Measurements from ENCODE around the gene RFPL4AL1. TPM values are rescaled to one million over a fixed set of nuclear protein-coding genes. Genes with fewer than 3 reads are reported as not detected.

Gene RFPL4AL1
- total RNA-seq, 1 experiment from 2014 or later = not detected

DNA sequence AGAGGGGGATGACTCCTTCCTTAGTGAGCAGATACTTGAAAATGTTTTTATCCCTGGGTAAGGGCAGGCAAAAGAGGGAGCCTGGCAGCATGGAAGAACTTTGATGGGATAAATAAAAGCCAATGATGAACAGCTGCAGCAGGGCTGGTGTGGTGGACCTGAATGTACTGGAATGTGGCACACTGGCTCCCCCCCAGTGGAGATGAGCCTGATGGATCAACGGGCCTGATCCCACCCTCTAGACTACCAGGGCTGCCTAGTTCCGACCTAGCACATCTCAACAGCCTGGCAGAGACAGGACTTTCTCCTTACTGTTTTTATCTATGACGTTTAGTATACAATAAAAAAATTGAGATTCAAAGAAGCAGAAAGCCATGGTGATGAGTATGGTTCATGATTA, 42.4 kb downstream of the RFPL4AL1 start:
- Histone ChIP-seq H2BK5ac (ENCODE audit: insufficient read length, low read length) (no peak overlapping the region), H3K9ac (ENCODE audit: extremely low read depth, insufficient read length, low read length) (no peak overlapping the region), H3K27me3 (ENCODE audit: insufficient read depth, low read length) (no peaks in the 10 kb centered on the region; the same call in 1 of the 2 replicates), H2BK15ac (ENCODE audit: low read depth, low read length) (no peak overlapping the region), H3K23me2 (ENCODE audit: insufficient read length, low read depth, low read length, poor library complexity, severe bottlenecking) (no peaks in the 10 kb centered on the region), H3K9me3 (ENCODE audit: control insufficient read depth, low read depth, low read length) (peaks cover 98% of the 10 kb centered on the region), H3K23ac (ENCODE audit: insufficient read length, low read depth, low read length) (no peak overlapping the region), H2BK120ac (ENCODE audit: low read depth, low read length, poor library complexity, severe bottlenecking) (no peak overlapping the region), H2AK5ac (ENCODE audit: insufficient read length, low read length) (no peak overlapping the region), H2BK12ac (ENCODE audit: insufficient read length, low read depth, low read length) (no peak overlapping the region), H3T11ph (ENCODE audit: low read length) (no peak overlapping the region), H3K4ac (ENCODE audit: low read depth, low read length) (no peak overlapping the region), H3K56ac (ENCODE audit: insufficient read length, low read depth, low read length) (no peak overlapping the region), H3K4me1 (ENCODE audit: insufficient read depth, low read length) (no peaks in the 10 kb centered on the region), H3K18ac (ENCODE audit: insufficient read length, low read depth, low read length) (no peak overlapping the region), H4K91ac (ENCODE audit: insufficient read length, low read depth, low read length) (no peak overlapping the region), H2AFZ (ENCODE audit: low read length) (no peak overlapping the region), H3K14ac (ENCODE audit: insufficient read depth, low read length) (no peak overlapping the region), H3K79me1 (ENCODE audit: insufficient read depth, low read depth, low read length, poor library complexity, severe bottlenecking) (no peaks in the 10 kb centered on the region), H2BK20ac (ENCODE audit: low read depth, low read length, poor library complexity, severe bottlenecking) (no peak overlapping the region), H3K27ac (ENCODE audit: insufficient read length, low read depth, low read length) (no peak overlapping the region), H3K79me2 (ENCODE audit: insufficient read depth, low read length) (no peaks in the 10 kb centered on the region), H4K8ac (replicated peaks; ENCODE audit: insufficient read length, low read depth, low read length) (no peak overlapping the region), H3K4me2 (ENCODE audit: insufficient read depth, insufficient read length, low read length) (no peak overlapping the region), H4K5ac (ENCODE audit: insufficient read length, low read depth, low read length) (no peak overlapping the region), H4K20me1 (ENCODE audit: control insufficient read depth, insufficient read depth, insufficient read length) (no peaks in the 10 kb centered on the region)
- H3K36me3 Mint-ChIP-seq (ENCODE audit: insufficient read depth in 1 of 3, low read depth in 3 of 3) = peaks cover 4 to 28% (median 8%) of the 10 kb centered on the region in 3 experiments; a peak in 6 of 7 replicates
- WGBS (ENCODE audit: extremely low coverage, insufficient read length, low lambda C conversion rate) = no CpG with 5 or more reads among the region's 3 CpGs
- no peaks in the 10 kb centered on the region; the same call in 1 of the 2 replicates for H3K27me3 Mint-ChIP-seq (ENCODE audit: low read depth)
- TF ChIP-seq, protein P1, sequence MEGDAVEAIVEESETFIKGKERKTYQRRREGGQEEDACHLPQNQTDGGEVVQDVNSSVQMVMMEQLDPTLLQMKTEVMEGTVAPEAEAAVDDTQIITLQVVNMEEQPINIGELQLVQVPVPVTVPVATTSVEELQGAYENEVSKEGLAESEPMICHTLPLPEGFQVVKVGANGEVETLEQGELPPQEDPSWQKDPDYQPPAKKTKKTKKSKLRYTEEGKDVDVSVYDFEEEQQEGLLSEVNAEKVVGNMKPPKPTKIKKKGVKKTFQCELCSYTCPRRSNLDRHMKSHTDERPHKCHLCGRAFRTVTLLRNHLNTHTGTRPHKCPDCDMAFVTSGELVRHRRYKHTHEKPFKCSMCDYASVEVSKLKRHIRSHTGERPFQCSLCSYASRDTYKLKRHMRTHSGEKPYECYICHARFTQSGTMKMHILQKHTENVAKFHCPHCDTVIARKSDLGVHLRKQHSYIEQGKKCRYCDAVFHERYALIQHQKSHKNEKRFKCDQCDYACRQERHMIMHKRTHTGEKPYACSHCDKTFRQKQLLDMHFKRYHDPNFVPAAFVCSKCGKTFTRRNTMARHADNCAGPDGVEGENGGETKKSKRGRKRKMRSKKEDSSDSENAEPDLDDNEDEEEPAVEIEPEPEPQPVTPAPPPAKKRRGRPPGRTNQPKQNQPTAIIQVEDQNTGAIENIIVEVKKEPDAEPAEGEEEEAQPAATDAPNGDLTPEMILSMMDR (conservative IDR thresholded peaks at IDR 0.05) = no peak
- peaks cover 97% of the 10 kb centered on the region in 2 experiments for H3K9me3 Mint-ChIP-seq
- no peak overlapping the region for H3K27ac Mint-ChIP-seq
- DNase-seq = no peak
- H3K4me1 Mint-ChIP-seq = no peaks in the 10 kb centered on the region
- H3K4me3 Mint-ChIP-seq = no peak overlapping the region

Measured in H9 (cell line).